Measurements from ENCODE around the gene MRGPRX4. TPM values are rescaled to one million over a fixed set of nuclear protein-coding genes. Genes with fewer than 3 reads are reported as not detected.
"Not testable (repeated sequence)": the region's sequence is repeated elsewhere in the genome, so short reads cannot be mapped to it uniquely, and the experiment has no call there.

Gene MRGPRX4
- total and polyA plus RNA-seq, 2 experiments from 2014 or later: not detected

- no peaks in the 10 kb centered on the region for H3K79me2 ChIP-seq (replicated peaks; ENCODE audit: insufficient read depth)
- no peaks in the 10 kb centered on the region for H3K36me3 ChIP-seq (ENCODE audit: insufficient read depth)
- H3K4me1 Mint-ChIP-seq: peaks cover 12% of the 10 kb centered on the region; the same call in 2 of the 3 replicates
- no peaks in the 10 kb centered on the region for H3K9me2 ChIP-seq (ENCODE audit: insufficient read depth)
- H3K4me2 ChIP-seq: no peak overlapping the region
- no peak overlapping the region for H3K27ac ChIP-seq (ENCODE audit: low read depth)
- H4K20me1 ChIP-seq (replicated peaks; ENCODE audit: insufficient read depth): no peaks in the 10 kb centered on the region
- no peak overlapping the region for H3K4me3 ChIP-seq
- no peaks in the 10 kb centered on the region; the same call in 1 of the 2 replicates for H3K4me1 ChIP-seq (ENCODE audit: insufficient read depth)
- no peaks in the 10 kb centered on the region for H3K27me3 ChIP-seq (ENCODE audit: insufficient read depth)
- no peaks in the 10 kb centered on the region for H3F3A ChIP-seq (replicated peaks; ENCODE audit: low read depth)
- H3K27me3 Mint-ChIP-seq (ENCODE audit: insufficient read depth, low read depth, poor library complexity): peaks cover 4% of the 10 kb centered on the region
- no peak overlapping the region for H3K4me3 Mint-ChIP-seq
- no peaks in the 10 kb centered on the region for H3K36me3 Mint-ChIP-seq (ENCODE audit: low read depth)
- no peak overlapping the region for H2AFZ ChIP-seq
- DNase-seq (ENCODE audit: low spot score): no peak
- H3K27ac Mint-ChIP-seq: no peak overlapping the region
- no peak for TF ChIP-seq CTCF (conservative IDR thresholded peaks at IDR 0.05; ENCODE audit: low read depth in 2 of 2)
- no peak for TF ChIP-seq REST (IDR thresholded peaks at IDR 0.05; ENCODE audit: unreplicated experiment)
- TF ChIP-seq EZH2phosphoT487 (IDR thresholded peaks at IDR 0.05; ENCODE audit: unreplicated experiment): no peak
- TF ChIP-seq STAT1 (IDR thresholded peaks at IDR 0.05; ENCODE audit: unreplicated experiment): no peak
- TF ChIP-seq NANOG (IDR thresholded peaks at IDR 0.05; ENCODE audit: borderline replicate concordance): no peak
- no peak for TF ChIP-seq EZH2 (IDR thresholded peaks at IDR 0.05; ENCODE audit: low read depth, unreplicated experiment)
- TF ChIP-seq CREB1 (CRISPR knock-in tag; IDR thresholded peaks at IDR 0.05; ENCODE audit: low read depth): no peak
- TF ChIP-seq ZNF331 (CRISPR knock-in tag; IDR thresholded peaks at IDR 0.05; ENCODE audit: low read depth): no peak
- H3K9me3 Mint-ChIP-seq: 0 out of 3 replicates have a peak, but pooled peaks cover 2% of the 10 kb centered on the region
- ATAC-seq: no peak
Observed at GRCh38 chr11:18196532-18196931, 23.9 kb downstream of the MRGPRX4 start.

- not testable (repeated sequence) for H4K20me1 ChIP-seq (replicated peaks; ENCODE audit: insufficient read depth); H3K36me3 ChIP-seq (ENCODE audit: insufficient read depth); H3K27me3 Mint-ChIP-seq (ENCODE audit: insufficient read depth, low read depth, poor library complexity); H3K27me3 ChIP-seq (ENCODE audit: insufficient read depth); H3K4me1 ChIP-seq (ENCODE audit: insufficient read depth); H3K27ac ChIP-seq (ENCODE audit: low read depth); H3K4me3 ChIP-seq; H3K9me3 Mint-ChIP-seq; H3K79me2 ChIP-seq (replicated peaks; ENCODE audit: insufficient read depth); DNase-seq (ENCODE audit: low spot score); ATAC-seq; H2AFZ ChIP-seq; H3K4me2 ChIP-seq; H3K36me3 Mint-ChIP-seq (ENCODE audit: low read depth); H3K9me2 ChIP-seq (ENCODE audit: insufficient read depth); H3K27ac Mint-ChIP-seq; H3K4me3 Mint-ChIP-seq; H3K4me1 Mint-ChIP-seq; H3F3A ChIP-seq (replicated peaks; ENCODE audit: low read depth)
Observed at GRCh38 chr11:18197738-18198137, 25.1 kb downstream of the MRGPRX4 start.
